H1 (cell line): ENCODE results near the gene TRIM60. TPM values are rescaled to one million over a fixed set of nuclear protein-coding genes. Genes with fewer than 3 reads are reported as not detected.

ENCODE experiments used
- CTCF ChIA-PET: fragments of 300-600 bp; sonication (Branson Sonifier 250); formaldehyde crosslinking; loops from one replicate; lab custom pipeline; 2021; ENCODE audit not compliant: partially characterized antibody; lab: Charles Lee
- POLR2A ChIA-PET: fragments of 300-600 bp; sonication (Branson Sonifier 250); formaldehyde crosslinking; loops from one replicate; lab custom pipeline; 2021; ENCODE audit warnings: inconsistent platforms; ENCODE audit not compliant: partially characterized antibody; lab: Charles Lee
- DNase-seq, 2 experiments: peaks; one replicate each; pipeline versions ENCODE4 v3.0.0 to v3.0.0-alpha.2; 2010 to 2022; ENCODE audit warnings: low spot score in 2 of 2, low read depth in 1 of 2, mixed read lengths in 1 of 2
- FAIRE-seq: peaks from 2 replicates; lab custom pipeline; 2011; peaks lifted over from hg19 to GRCh38; lab: Jason Lieb, UNC
- H2AFZ ChIP-seq: 2 replicates; pipeline ENCODE4 v1.8.1; 2012; ENCODE audit warnings: low read length, inconsistent platforms
- H2AK5ac ChIP-seq: 2 replicates; pipeline ENCODE4 v1.6.1; 2013; ENCODE audit warnings: low read depth, low read length
- H2BK120ac ChIP-seq: replicated peaks from 2 replicates; pipeline ENCODE3; 2013; ENCODE audit warnings: low read depth, low read length, inconsistent platforms
- H2BK12ac ChIP-seq: 2 replicates; pipeline ENCODE4 v1.6.1; 2013; ENCODE audit warnings: low read depth, low read length
- H2BK15ac ChIP-seq: 2 replicates; pipeline ENCODE4 v1.6.1; 2013; ENCODE audit warnings: low read length
- H2BK20ac ChIP-seq: 2 replicates; pipeline ENCODE4 v1.6.1; 2013; ENCODE audit warnings: low read length
- H2BK5ac ChIP-seq: 2 replicates; pipeline ENCODE4 v1.6.1; 2013; ENCODE audit warnings: low read depth, low read length
- H3K14ac ChIP-seq: 2 replicates; pipeline ENCODE4 v1.6.1; 2013; ENCODE audit warnings: inconsistent platforms; ENCODE audit not compliant: insufficient read length
- H3K18ac ChIP-seq: 2 replicates; pipeline ENCODE4 v1.6.1; 2013; ENCODE audit warnings: low read length; ENCODE audit errors: extremely low read depth
- H3K23ac ChIP-seq: 2 replicates; pipeline ENCODE4 v1.6.1; 2013; ENCODE audit warnings: inconsistent platforms; ENCODE audit not compliant: insufficient read length
- H3K23me2 ChIP-seq: 2 replicates; pipeline ENCODE4 v1.6.1; 2013; ENCODE audit warnings: low read depth, low read length
- H3K27ac ChIP-seq: 2 replicates; pipeline ENCODE4 v1.6.1; 2011; ENCODE audit warnings: low read depth, low read length, inconsistent platforms
- H3K27me3 ChIP-seq, 4 experiments: replicated peaks in 1 of 4; 1 replicate in 1 of 4; 2 replicates in 3 of 4; pipeline versions ENCODE4 v1.6.1 to v1.8.1; 2011 to 2013; ENCODE audit warnings: low read length in 3 of 4, mild to moderate bottlenecking in 3 of 4, inconsistent platforms in 2 of 4, mixed read lengths in 2 of 4, moderate library complexity in 1 of 4; ENCODE audit not compliant: control insufficient read depth in 3 of 4, insufficient read depth in 3 of 4; ENCODE audit errors: extremely low read depth in 1 of 4
- H3K36me3 ChIP-seq, 4 experiments: 2 replicates each; pipeline versions ENCODE4 v1.6.1 to v1.8.1; 2011 to 2013; ENCODE audit warnings: mild to moderate bottlenecking in 4 of 4, low read length in 3 of 4, moderate library complexity in 2 of 4, control low read depth in 1 of 4, inconsistent platforms in 1 of 4; ENCODE audit not compliant: insufficient read depth in 4 of 4, control insufficient read depth in 2 of 4
- H3K4ac ChIP-seq: replicated peaks from 2 replicates; pipeline ENCODE3; 2013; ENCODE audit warnings: low read length, low read depth, mixed read lengths, inconsistent platforms; ENCODE audit not compliant: insufficient read length
- H3K4me1 ChIP-seq, 4 experiments: replicated peaks in 1 of 4; 1 replicate in 1 of 4; 2 replicates in 3 of 4; pipeline versions ENCODE4 v1.6.1 to v1.8.1; 2011 to 2013; ENCODE audit warnings: low read length in 3 of 4, inconsistent platforms in 2 of 4, mixed read lengths in 1 of 4; ENCODE audit not compliant: insufficient read depth in 4 of 4, control insufficient read depth in 3 of 4
- H3K4me2 ChIP-seq, 2 experiments: 2 replicates each; pipeline versions ENCODE4 v1.6.1 to v1.8.1; 2011 to 2013; ENCODE audit warnings: low read depth in 2 of 2, low read length in 2 of 2, control low read depth in 1 of 2, inconsistent platforms in 1 of 2, mild to moderate bottlenecking in 1 of 2; ENCODE audit not compliant: insufficient read depth in 1 of 2
- H3K4me3 ChIP-seq, 4 experiments: fragments of 200-600, 300-600 bp in 1 of 4; sonication (generic), shearing (Covaris generic), sonication (Bioruptor Twin) in 1 of 4; 2 replicates each; pipeline versions ENCODE4 v1.5.1 to v1.8.1; 2011 to 2016; ENCODE audit warnings: low read length in 4 of 4, low read depth in 3 of 4, control low read depth in 2 of 4, inconsistent platforms in 2 of 4, mild to moderate bottlenecking in 2 of 4, mixed read lengths in 1 of 4, moderate library complexity in 1 of 4; ENCODE audit not compliant: insufficient read depth in 2 of 4; ENCODE audit errors: extremely low read depth in 1 of 4
- H3K56ac ChIP-seq: replicated peaks from 2 replicates; pipeline ENCODE3; 2013; ENCODE audit warnings: low read depth, mild to moderate bottlenecking, mixed read lengths, low read length, inconsistent platforms; ENCODE audit not compliant: insufficient read length
- H3K79me1 ChIP-seq: 2 replicates; pipeline ENCODE4 v1.6.1; 2013; ENCODE audit warnings: low read depth, low read length, control low read depth
- H3K79me2 ChIP-seq, 2 experiments: 2 replicates each; pipeline versions ENCODE4 v1.6.1 to v1.8.1; 2012 to 2013; ENCODE audit warnings: low read length in 2 of 2, mild to moderate bottlenecking in 2 of 2, inconsistent platforms in 1 of 2; ENCODE audit not compliant: insufficient read depth in 2 of 2, control insufficient read depth in 1 of 2
- H3K9ac ChIP-seq, 4 experiments: replicated peaks in 1 of 4; 1 replicate in 1 of 4; 2 replicates in 3 of 4; pipeline versions ENCODE4 v1.6.1 to v1.8.1; 2011 to 2013; ENCODE audit warnings: low read depth in 3 of 4, low read length in 3 of 4, control low read depth in 2 of 4, mild to moderate bottlenecking in 2 of 4, moderate library complexity in 2 of 4, inconsistent platforms in 1 of 4; ENCODE audit errors: extremely low read depth in 1 of 4
- H3K9me3 ChIP-seq, 2 experiments: 2 replicates each; pipeline versions ENCODE4 v1.6.1 to v1.8.1; 2012 to 2013; ENCODE audit warnings: mild to moderate bottlenecking in 2 of 2, moderate library complexity in 2 of 2, control low read depth in 1 of 2, inconsistent platforms in 1 of 2, low read depth in 1 of 2, low read length in 1 of 2, mixed read lengths in 1 of 2; ENCODE audit not compliant: insufficient read depth in 2 of 2
- H4K20me1 ChIP-seq, 2 experiments: replicated peaks in 1 of 2; 2 replicates each; pipeline versions ENCODE3 to v1.8.1; 2011 to 2013; ENCODE audit warnings: inconsistent platforms in 2 of 2, low read length in 2 of 2, mild to moderate bottlenecking in 1 of 2; ENCODE audit not compliant: insufficient read depth in 2 of 2, control insufficient read depth in 1 of 2
- H4K5ac ChIP-seq: 2 replicates; pipeline ENCODE4 v1.6.1; 2013; ENCODE audit warnings: low read length, low read depth, mixed read lengths, inconsistent platforms; ENCODE audit not compliant: insufficient read length
- H4K8ac ChIP-seq: 2 replicates; pipeline ENCODE4 v1.8.0; 2013; ENCODE audit warnings: mild to moderate bottlenecking, moderate library complexity, low read length, inconsistent platforms; ENCODE audit not compliant: insufficient read depth; ENCODE audit errors: extremely low read depth
- H4K91ac ChIP-seq: replicated peaks from 2 replicates; pipeline ENCODE3; 2013; ENCODE audit warnings: low read length, mixed read lengths, inconsistent platforms; ENCODE audit not compliant: insufficient read length
- RNF2 ChIP-seq: fragments of 200-900, 300-1000 bp; sonication (generic); IDR thresholded peaks from 2 replicates; pipeline ENCODE4 v1.7.1; 2016; ENCODE audit warnings: borderline replicate concordance, low read depth, mild to moderate bottlenecking, antibody characterized with exemption, low read length; ENCODE audit not compliant: poor library complexity, severe bottlenecking; ENCODE audit errors: missing control alignments
- TAF7 ChIP-seq: optimal IDR thresholded peaks from 2 replicates; pipeline ENCODE3; 2011; ENCODE audit warnings: low read depth, mild to moderate bottlenecking, inconsistent platforms, low read length, moderate library complexity, borderline replicate concordance
- TBP ChIP-seq: IDR thresholded peaks from 2 replicates; pipeline ENCODE4 v1.6.1; 2011; ENCODE audit warnings: low read depth, low read length, improper control_type of control experiment
- WGBS, 2 experiments: shearing (Covaris generic) in 1 of 2; methylation state at CpG; one replicate each; pipeline versions ENCODE4 v1.1.6 to v1.1.7; 2013 to 2015; ENCODE audit warnings: low lambda C conversion rate in 2 of 2, mixed read lengths in 2 of 2, inconsistent platforms in 1 of 2, low coverage in 1 of 2, missing lambda C conversion rate in 1 of 2; ENCODE audit not compliant: insufficient replicate concordance in 2 of 2, insufficient coverage in 1 of 2, insufficient read length in 1 of 2; ENCODE audit errors: extremely low coverage in 1 of 2, missing lambda C conversion rate in 1 of 2; 5-methylcytosine and 5-hydroxymethylcytosine counted together
- polyA plus RNA-seq, 7 experiments: library from polyadenylated mRNA; depleted of rRNA in 3 of 7; stranded (reverse) in 5 of 7; unstranded in 2 of 7; fragments of >200 nt in 5 of 7; fragments of 200-250 nt in 2 of 7; gene quantifications; 1 replicate in 5 of 7; 2 replicates in 1 of 7; 4 replicates in 1 of 7; pipeline versions ENCODE4 v1.2.1 to v1.2.3, GENCODE V29; 2011 to 2013; ENCODE audit warnings: missing spikeins in 2 of 7, mixed read lengths in 2 of 7
- small RNA-seq: library from polyadenylated mRNA; stranded (forward); fragments of <200 nt; extraction: miRNeasy Mini kit (QIAGEN cat#:217004); gene quantifications from one replicate; pipeline ENCODE3, GENCODE V24; 2013; ENCODE audit not compliant: insufficient read depth
- total RNA-seq: library from RNA; stranded (reverse); fragmentation: NEBNext Ultra II Directional; extraction: Animal tissue kit (Norgen Biotek cat#: 25700); gene quantifications from 2 replicates; pipeline ENCODE4 v1.2.1, GENCODE V29; 2021

TRIM60 gene
- total and polyA plus RNA-seq, 2 of the 8 experiments (the other 6 are each of a cell fraction or from before 2014, with no cell fraction given) = not detected

DNA sequence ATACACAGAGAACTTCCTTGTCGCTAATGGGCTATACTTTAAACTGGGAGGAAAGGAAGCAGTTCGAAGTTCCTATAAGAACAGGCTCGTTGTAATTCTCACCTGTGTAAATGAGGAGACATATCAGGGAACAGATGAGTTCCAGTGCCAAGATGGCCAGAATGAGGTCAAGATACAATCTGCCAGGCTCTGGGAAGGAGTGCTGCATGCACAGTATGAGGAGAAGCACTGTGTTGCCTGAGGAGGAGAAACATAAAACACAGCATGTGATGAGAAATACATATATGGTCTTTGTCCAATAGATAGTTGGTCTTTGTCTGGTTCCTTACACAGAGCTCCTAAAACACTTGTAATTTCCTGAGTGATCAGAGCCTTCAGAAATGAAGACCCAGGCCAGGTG is 56.6 kb downstream of the TRIM60 start:
- WGBS, 2 experiments = 86% methylated on average over 3 of the region's 3 CpGs; no CpG with 5 or more reads in 1 of the 2 experiments
- Histone ChIP-seq H2AFZ (no peak overlapping the region), H3K27me3 (no peaks in the 10 kb centered on the region), H4K8ac (no peak overlapping the region), H4K5ac (no peak overlapping the region), H2BK120ac (no peak overlapping the region), H3K9me3 (no peaks in the 10 kb centered on the region), H2AK5ac (no peak overlapping the region), H3K56ac (no peak overlapping the region), H3K9ac (no peak overlapping the region), H2BK15ac (no peak overlapping the region), H3K36me3 (peaks cover 0 to 22% (median 2%) of the 10 kb centered on the region in 4 experiments; a peak in 4 of 8 replicates), H3K23ac (no peak overlapping the region), H2BK12ac (no peak overlapping the region), H4K20me1 (no peaks in the 10 kb centered on the region), H3K79me1 (no peaks in the 10 kb centered on the region; the same call in 1 of the 2 replicates), H3K4me2 (no peak overlapping the region), H3K14ac (no peak overlapping the region), H3K18ac (no peak overlapping the region), H3K4me1 (no peaks in the 10 kb centered on the region), H3K23me2 (no peaks in the 10 kb centered on the region), H4K91ac (no peak overlapping the region), H3K4me3 (no peak overlapping the region), H3K79me2 (no peaks in the 10 kb centered on the region), H2BK20ac (no peak overlapping the region), H3K27ac (no peak overlapping the region), H3K4ac (no peak overlapping the region), H2BK5ac (no peak overlapping the region)
- TF ChIP-seq RNF2 (no peak), TBP (no peak), TAF7 (no peak)
- no peak for DNase-seq
- FAIRE-seq = no peak
- CTCF ChIA-PET = interaction anchor here (1.3 to 1.7 kb wide), 2 partner anchors 8 to 116 kb away, joined by 3 read pairs; no protein-coding TSS in a partner anchor
- POLR2A ChIA-PET = no interaction called here

Small RNAs within 50 kb of the gene (small RNA-seq; reads per million reads assigned to genes)
- gene AC106872.12 = not detected

Other genes with a start within 250 kb of the TRIM60 start
- gene APELA, start 154.8 kb upstream of the TRIM60 start, total RNA-seq = 60.2 and 65.2 TPM in 2 replicates
- gene APELA, start 154.8 kb upstream of the TRIM60 start, polyA plus RNA-seq (2011; rRNA removed) = 41.9 and 81.8 TPM in 2 replicates
- gene TRIM61, start 54.3 kb upstream of the TRIM60 start, total RNA-seq = 4.1 and 5.0 TPM in 2 replicates
- 0.05 and 0.18 TPM in 2 replicates for gene TRIM61, start 54.3 kb upstream of the TRIM60 start, polyA plus RNA-seq (2011; rRNA removed)
- not detected in 2 replicates for gene TRIM75, start 21.9 kb downstream of the TRIM60 start, total RNA-seq
- not detected in 2 replicates for gene TRIM75, start 21.9 kb downstream of the TRIM60 start, polyA plus RNA-seq (2011; rRNA removed)
- 10.2 and 10.9 TPM in 2 replicates for gene TMEM192, start 80.9 kb downstream of the TRIM60 start, total RNA-seq
- gene TMEM192, start 80.9 kb downstream of the TRIM60 start, polyA plus RNA-seq (2011; rRNA removed) = 4.2 and 7.3 TPM in 2 replicates
- 9.9 and 12.0 TPM in 2 replicates for gene KLHL2, start 175.6 kb downstream of the TRIM60 start, total RNA-seq
- gene KLHL2, start 175.6 kb downstream of the TRIM60 start, polyA plus RNA-seq (2011; rRNA removed) = 3.2 and 5.2 TPM in 2 replicates